Osteocyte (in vitro differentiated cells): ENCODE measurements around the gene MMRN2. TPM values are rescaled to one million over a fixed set of nuclear protein-coding genes. Genes with fewer than 3 reads are reported as not detected.

Source experiments
- DNase-seq: peaks from one replicate; pipeline ENCODE4 v3.0.0; 2021; ENCODE audit warnings: mixed read lengths; ENCODE audit not compliant: unreplicated experiment; ENCODE audit errors: extremely low spot score
- H3K27ac Mint-ChIP-seq: one replicate; pipeline ENCODE4 v1.8.0; 2021; ENCODE audit warnings: mild to moderate bottlenecking, mixed read lengths; ENCODE audit not compliant: unreplicated experiment
- H3K27me3 Mint-ChIP-seq: one replicate; pipeline ENCODE4 v1.8.0; 2021; ENCODE audit warnings: mixed read lengths; ENCODE audit not compliant: unreplicated experiment
- H3K36me3 Mint-ChIP-seq: one replicate; pipeline ENCODE4 v1.8.0; 2021; ENCODE audit warnings: mixed read lengths; ENCODE audit not compliant: unreplicated experiment
- H3K4me1 Mint-ChIP-seq: one replicate; pipeline ENCODE4 v1.8.0; 2021; ENCODE audit warnings: mixed read lengths; ENCODE audit not compliant: unreplicated experiment
- H3K4me3 Mint-ChIP-seq: one replicate; pipeline ENCODE4 v1.8.0; 2021; ENCODE audit warnings: mild to moderate bottlenecking, moderate library complexity, mixed read lengths; ENCODE audit not compliant: unreplicated experiment
- H3K9me3 Mint-ChIP-seq: one replicate; pipeline ENCODE4 v1.8.0; 2021; ENCODE audit warnings: mixed read lengths; ENCODE audit not compliant: unreplicated experiment
- total RNA-seq: library from RNA; stranded (reverse); gene quantifications from 2 replicates; pipeline ENCODE4 v1.2.1, GENCODE V29; 2021
- TF ChIP-seq, protein P1 (sequence below): fragments of 200-600 bp; sonication (generic); IDR thresholded peaks from 2 replicates; pipeline ENCODE4 v1.5.0; 2021; ENCODE audit warnings: antibody characterized with exemption, mild to moderate bottlenecking, moderate library complexity

MMRN2 gene
- total RNA-seq, 1 donor from 2014 or later, result not detected

DNA sequence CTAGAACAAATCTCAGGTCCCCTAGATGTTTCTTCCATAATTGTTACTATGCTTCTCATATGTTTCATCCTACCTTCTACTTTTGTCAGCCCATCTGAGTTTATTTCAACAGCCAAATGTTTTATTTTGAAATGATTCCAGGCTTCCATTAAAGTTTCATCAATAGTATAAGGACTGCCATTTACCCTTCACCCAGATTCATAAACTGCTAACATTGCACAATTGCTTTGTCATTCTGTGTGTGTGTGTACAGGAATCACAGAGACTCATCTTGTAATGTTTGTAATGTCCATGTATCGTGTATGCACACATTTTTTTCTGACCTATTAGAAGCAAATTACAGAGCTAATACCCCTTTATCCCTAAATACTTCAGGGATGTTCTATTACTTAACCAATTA, 25.5 kb downstream of the MMRN2 start:
- Mint-ChIP-seq H3K4me3 (no peak overlapping the region), H3K4me1 (peaks cover 9% of the 10 kb centered on the region), H3K27me3 (no peaks in the 10 kb centered on the region), H3K9me3 (no peaks in the 10 kb centered on the region), H3K36me3 (peaks cover 19% of the 10 kb centered on the region), H3K27ac (no peak overlapping the region)
- no peak for DNase-seq
- TF ChIP-seq, protein P1, sequence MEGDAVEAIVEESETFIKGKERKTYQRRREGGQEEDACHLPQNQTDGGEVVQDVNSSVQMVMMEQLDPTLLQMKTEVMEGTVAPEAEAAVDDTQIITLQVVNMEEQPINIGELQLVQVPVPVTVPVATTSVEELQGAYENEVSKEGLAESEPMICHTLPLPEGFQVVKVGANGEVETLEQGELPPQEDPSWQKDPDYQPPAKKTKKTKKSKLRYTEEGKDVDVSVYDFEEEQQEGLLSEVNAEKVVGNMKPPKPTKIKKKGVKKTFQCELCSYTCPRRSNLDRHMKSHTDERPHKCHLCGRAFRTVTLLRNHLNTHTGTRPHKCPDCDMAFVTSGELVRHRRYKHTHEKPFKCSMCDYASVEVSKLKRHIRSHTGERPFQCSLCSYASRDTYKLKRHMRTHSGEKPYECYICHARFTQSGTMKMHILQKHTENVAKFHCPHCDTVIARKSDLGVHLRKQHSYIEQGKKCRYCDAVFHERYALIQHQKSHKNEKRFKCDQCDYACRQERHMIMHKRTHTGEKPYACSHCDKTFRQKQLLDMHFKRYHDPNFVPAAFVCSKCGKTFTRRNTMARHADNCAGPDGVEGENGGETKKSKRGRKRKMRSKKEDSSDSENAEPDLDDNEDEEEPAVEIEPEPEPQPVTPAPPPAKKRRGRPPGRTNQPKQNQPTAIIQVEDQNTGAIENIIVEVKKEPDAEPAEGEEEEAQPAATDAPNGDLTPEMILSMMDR, result no peak

DNA sequence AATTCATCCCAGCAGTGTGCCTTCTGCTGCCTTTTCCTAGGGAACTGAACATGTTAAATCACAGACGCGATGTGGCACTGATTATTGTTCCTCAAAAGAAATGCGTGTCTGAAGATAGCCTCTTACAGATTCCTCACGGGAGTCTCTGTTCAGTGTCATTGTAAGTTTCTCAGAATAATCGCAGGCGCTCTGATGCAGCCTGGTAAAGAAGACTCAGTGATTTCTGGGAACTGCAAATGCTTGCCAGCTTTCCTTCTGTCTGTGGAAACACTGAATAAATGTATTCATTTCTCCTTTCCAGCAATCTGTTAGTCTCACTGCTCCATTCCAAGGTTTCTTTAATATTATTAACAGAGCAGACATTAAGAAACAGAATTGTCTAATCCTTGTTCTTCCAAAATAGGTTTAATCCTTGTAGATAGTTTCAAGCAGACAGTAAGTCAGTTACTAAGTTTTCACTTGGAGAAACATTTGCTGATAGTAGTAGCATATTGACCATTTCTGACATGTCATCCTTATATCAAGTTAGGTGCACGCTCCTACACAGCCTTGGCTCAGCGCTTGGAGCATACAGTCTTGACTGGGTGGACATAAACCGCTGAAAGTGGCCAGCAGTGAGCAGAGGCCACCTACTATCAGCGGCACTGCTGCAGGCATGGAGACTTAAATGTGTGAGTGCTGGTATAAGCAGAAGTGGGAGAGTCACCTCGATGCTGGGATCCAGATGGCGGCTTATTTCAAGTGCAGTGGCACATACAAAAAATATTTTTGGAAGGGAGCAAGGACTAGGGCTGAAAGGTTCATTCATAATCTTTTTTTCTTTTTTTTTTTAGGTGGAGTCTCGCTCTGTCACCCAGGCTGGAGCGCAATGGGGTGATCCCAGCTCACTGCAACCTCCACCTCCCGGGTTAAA, 27.7 kb downstream of the MMRN2 start:
- no peaks in the 10 kb centered on the region for H3K9me3 Mint-ChIP-seq
- H3K36me3 Mint-ChIP-seq, result peaks cover 19% of the 10 kb centered on the region
- no peak overlapping the region for H3K27ac Mint-ChIP-seq
- TF ChIP-seq, protein P1, result no peak
- no peaks in the 10 kb centered on the region for H3K27me3 Mint-ChIP-seq
- H3K4me3 Mint-ChIP-seq, result no peak overlapping the region
- DNase-seq, result no peak
- H3K4me1 Mint-ChIP-seq, result no peaks in the 10 kb centered on the region

DNA sequence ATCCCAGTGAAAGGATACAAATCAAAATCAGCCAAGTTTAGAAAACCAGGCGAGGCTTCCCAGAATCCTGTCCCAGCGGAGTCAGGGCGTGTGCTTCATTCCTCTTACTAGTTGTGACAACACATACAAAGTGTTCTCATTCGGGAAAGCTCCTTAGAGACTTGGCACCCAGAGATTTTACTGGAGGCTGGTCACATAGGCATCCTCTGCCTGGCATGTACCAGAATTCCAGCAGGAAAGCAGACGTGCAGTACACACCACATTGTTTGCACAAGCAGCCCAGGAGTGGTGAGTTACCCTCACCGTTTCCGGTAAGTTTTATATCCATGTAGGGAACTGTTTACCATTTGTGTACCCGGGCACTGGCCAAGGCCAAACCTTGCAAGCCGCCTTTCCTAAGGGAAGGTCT, 34.9 kb downstream of the MMRN2 start:
- H3K4me1 Mint-ChIP-seq, result no peaks in the 10 kb centered on the region
- H3K27ac Mint-ChIP-seq, result no peak overlapping the region
- H3K27me3 Mint-ChIP-seq, result no peaks in the 10 kb centered on the region
- TF ChIP-seq, protein P1, result no peak
- H3K4me3 Mint-ChIP-seq, result no peak overlapping the region
- no peak for DNase-seq
- H3K36me3 Mint-ChIP-seq, result peaks cover 35% of the 10 kb centered on the region
- no peaks in the 10 kb centered on the region for H3K9me3 Mint-ChIP-seq

DNA sequence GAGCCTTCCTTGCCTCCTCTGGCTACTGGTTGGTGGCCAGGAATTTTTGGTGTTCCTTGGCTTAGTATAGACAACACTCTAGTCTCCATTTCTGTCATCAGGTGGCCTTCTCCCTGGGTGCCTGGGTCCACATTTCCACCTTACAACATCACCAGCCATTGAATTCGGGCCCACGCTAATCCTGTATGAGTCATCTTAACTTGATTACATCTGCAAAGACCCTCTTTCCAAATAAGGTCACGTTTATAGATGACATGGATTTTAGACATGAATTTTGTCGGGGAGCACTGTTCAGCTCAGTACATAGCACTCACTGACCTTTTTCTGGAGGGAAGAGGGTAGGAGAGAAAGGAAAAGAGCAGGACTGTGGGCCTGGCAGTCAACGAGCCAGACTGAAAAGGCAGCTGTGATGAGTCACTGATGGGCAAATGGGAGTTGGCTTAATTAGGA, 39.4 kb downstream of the MMRN2 start:
- Mint-ChIP-seq H3K9me3 (no peaks in the 10 kb centered on the region), H3K4me1 (no peaks in the 10 kb centered on the region), H3K36me3 (peaks cover 53% of the 10 kb centered on the region), H3K27ac (no peak overlapping the region), H3K27me3 (no peaks in the 10 kb centered on the region), H3K4me3 (no peak overlapping the region)
- TF ChIP-seq, protein P1, result no peak
- no peak for DNase-seq

DNA sequence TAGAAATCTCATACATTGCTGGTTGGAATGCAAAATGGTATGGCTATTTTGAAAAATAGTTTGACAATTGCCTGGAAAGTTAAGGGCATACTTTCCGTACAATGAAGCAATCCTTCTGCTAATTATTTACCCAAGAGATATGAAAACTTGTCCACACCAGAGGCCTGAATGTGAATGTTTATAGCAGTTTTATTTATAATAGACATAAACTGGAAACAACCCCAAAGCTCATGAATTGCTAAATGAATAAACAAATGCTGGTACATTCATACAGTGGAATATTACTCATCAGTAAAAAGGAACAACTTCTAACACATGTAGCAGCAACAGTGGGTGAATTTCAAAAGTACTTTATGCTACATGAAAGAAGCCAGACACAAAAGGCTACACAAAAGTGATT, 42.7 kb downstream of the MMRN2 start:
- Mint-ChIP-seq H3K36me3 (peaks cover 44% of the 10 kb centered on the region), H3K27me3 (no peaks in the 10 kb centered on the region), H3K9me3 (no peaks in the 10 kb centered on the region), H3K27ac (no peak overlapping the region), H3K4me3 (no peak overlapping the region), H3K4me1 (no peaks in the 10 kb centered on the region)
- DNase-seq, result no peak
- TF ChIP-seq, protein P1, result no peak
